Trophoblast cell (in vitro differentiated cells and primary cell): Measurements from ENCODE around the gene AEBP1.

Experiments used
- DNase-seq, 2 donors: peaks; one replicate each; pipeline ENCODE4 v3.0.0-alpha.2; 2016
- H2AFZ ChIP-seq: 2 replicates; pipeline ENCODE4 v1.6.1; 2013; ENCODE audit warnings: low read length, moderate library complexity, mild to moderate bottlenecking; ENCODE audit not compliant: insufficient read depth, poor library complexity
- H2AK5ac ChIP-seq: 2 replicates; pipeline ENCODE4 v1.6.1; 2013; ENCODE audit warnings: mild to moderate bottlenecking, low read length
- H2BK120ac ChIP-seq: 2 replicates; pipeline ENCODE4 v1.6.1; 2013; ENCODE audit warnings: low read length, mild to moderate bottlenecking, moderate library complexity; ENCODE audit not compliant: insufficient read depth, poor library complexity
- H2BK12ac ChIP-seq: 2 replicates; pipeline ENCODE4 v1.6.1; 2013; ENCODE audit warnings: mild to moderate bottlenecking, low read length, moderate library complexity
- H2BK5ac ChIP-seq: 2 replicates; pipeline ENCODE4 v1.6.1; 2013; ENCODE audit warnings: low read length, low read depth, moderate library complexity, mild to moderate bottlenecking; ENCODE audit not compliant: poor library complexity
- H3K14ac ChIP-seq: 2 replicates; pipeline ENCODE4 v1.6.1; 2013; ENCODE audit warnings: mild to moderate bottlenecking, low read length
- H3K18ac ChIP-seq: 2 replicates; pipeline ENCODE4 v1.6.1; 2013; ENCODE audit warnings: mild to moderate bottlenecking, low read length
- H3K23ac ChIP-seq: 2 replicates; pipeline ENCODE4 v1.6.1; 2013; ENCODE audit warnings: low read length
- H3K27ac ChIP-seq: 2 replicates; pipeline ENCODE4 v1.5.1; 2013; ENCODE audit warnings: low read depth, mild to moderate bottlenecking, inconsistent platforms, low read length, moderate library complexity
- H3K27me3 ChIP-seq: 2 replicates; pipeline ENCODE4 v1.6.1; 2013; ENCODE audit warnings: inconsistent platforms, mild to moderate bottlenecking, low read length, moderate library complexity; ENCODE audit not compliant: insufficient read depth
- H3K36me3 ChIP-seq, 2 experiments: 1 replicate in 1 of 2; 2 replicates in 1 of 2; pipeline ENCODE4 v1.6.1; 2013; ENCODE audit warnings: low read length in 2 of 2, mild to moderate bottlenecking in 2 of 2, moderate library complexity in 1 of 2; ENCODE audit not compliant: insufficient read depth in 2 of 2, control insufficient read depth in 1 of 2
- H3K4ac ChIP-seq: 2 replicates; pipeline ENCODE4 v1.6.1; 2013; ENCODE audit warnings: low read depth, mild to moderate bottlenecking, low read length, moderate library complexity
- H3K4me1 ChIP-seq, 2 experiments: 1 replicate in 1 of 2; 2 replicates in 1 of 2; pipeline ENCODE4 v1.6.1; 2013; ENCODE audit warnings: low read length in 2 of 2, mild to moderate bottlenecking in 2 of 2, moderate library complexity in 1 of 2; ENCODE audit not compliant: insufficient read depth in 2 of 2, control insufficient read depth in 1 of 2
- H3K4me2 ChIP-seq: 2 replicates; pipeline ENCODE4 v1.6.1; 2013; ENCODE audit warnings: inconsistent platforms, mild to moderate bottlenecking, low read length, moderate library complexity
- H3K4me3 ChIP-seq: 2 replicates; pipeline ENCODE4 v1.5.1; 2013; ENCODE audit warnings: mild to moderate bottlenecking, low read depth, low read length, inconsistent platforms
- H3K79me1 ChIP-seq: one replicate; pipeline ENCODE4 v1.6.1; 2013; ENCODE audit warnings: low read length
- H3K79me2 ChIP-seq: 2 replicates; pipeline ENCODE4 v1.6.1; 2013; ENCODE audit warnings: low read length, mild to moderate bottlenecking; ENCODE audit not compliant: control insufficient read depth, insufficient read depth, poor library complexity
- H3K9ac ChIP-seq: 2 replicates; pipeline ENCODE4 v1.6.1; 2013; ENCODE audit warnings: mild to moderate bottlenecking, low read length
- H3K9me3 ChIP-seq: 2 replicates; pipeline ENCODE4 v1.6.1; 2013; ENCODE audit warnings: low read depth, mild to moderate bottlenecking, control low read depth, inconsistent platforms, low read length; ENCODE audit not compliant: insufficient read depth
- H4K12ac ChIP-seq: 2 replicates; pipeline ENCODE4 v1.6.1; 2013; ENCODE audit warnings: low read depth, mild to moderate bottlenecking, low read length, moderate library complexity
- H4K8ac ChIP-seq: 2 replicates; pipeline ENCODE4 v1.6.1; 2013; ENCODE audit warnings: low read depth, mild to moderate bottlenecking, low read length, moderate library complexity
- H4K91ac ChIP-seq: one replicate; pipeline ENCODE4 v1.6.1; 2013; ENCODE audit warnings: low read depth, mild to moderate bottlenecking, low read length, moderate library complexity
- WGBS: extraction: QIAGEN DNeasy Blood & Tissue Kit; methylation state at CpG from one replicate; pipeline ENCODE4 v1.1.7; 2013; ENCODE audit warnings: missing lambda C conversion rate; ENCODE audit not compliant: insufficient read length, insufficient coverage; ENCODE audit errors: extremely low coverage; 5-methylcytosine and 5-hydroxymethylcytosine counted together

The AEBP1 gene

DNA sequence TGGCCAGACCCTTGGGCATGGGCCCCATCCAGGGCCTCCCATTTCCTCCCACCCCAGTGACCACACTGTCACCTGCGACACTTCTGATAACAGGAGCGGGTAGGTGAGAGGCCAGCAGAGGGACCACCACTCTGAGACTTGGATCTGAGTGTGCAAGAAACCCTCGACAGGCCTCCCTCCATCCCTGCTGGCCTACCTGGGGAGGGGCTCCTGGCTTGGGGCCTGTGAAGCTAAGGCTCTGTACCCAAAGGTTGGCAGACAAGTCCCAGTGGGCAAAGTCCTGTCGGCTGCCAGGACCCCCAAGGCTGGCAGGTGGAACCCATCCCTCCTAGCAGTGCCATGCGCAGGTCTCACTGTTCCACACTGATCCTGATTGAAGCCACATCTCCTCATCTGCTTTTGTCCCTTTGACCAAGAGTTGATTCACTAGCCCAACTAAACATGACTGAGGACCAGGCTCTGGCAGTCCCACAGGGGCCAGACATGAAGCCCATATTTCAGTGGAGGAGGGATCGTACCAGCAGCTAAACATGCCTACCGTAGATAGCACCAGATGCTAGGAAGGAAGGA, 37.6 kb upstream of the AEBP1 start:
- no CpG with 5 or more reads among the region's 7 CpGs for WGBS
- Histone ChIP-seq H2AFZ (no peak overlapping the region), H3K4me1 (peaks cover 0 to 8% of the 10 kb centered on the region in 2 experiments), H3K9ac (no peak overlapping the region), H3K4me2 (no peak overlapping the region), H4K8ac (no peak overlapping the region), H3K79me2 (no peaks in the 10 kb centered on the region), H3K27ac (no peak overlapping the region), H3K4ac (no peak overlapping the region), H2AK5ac (no peak overlapping the region), H4K91ac (no peak overlapping the region), H3K36me3 (peaks cover 8 to 13% of the 10 kb centered on the region in 2 experiments), H3K4me3 (no peak overlapping the region), H3K23ac (no peak overlapping the region), H2BK5ac (no peak overlapping the region), H2BK12ac (no peak overlapping the region), H3K18ac (no peak overlapping the region), H3K79me1 (no peaks in the 10 kb centered on the region), H3K27me3 (no peaks in the 10 kb centered on the region), H3K9me3 (no peaks in the 10 kb centered on the region), H3K14ac (no peak overlapping the region), H2BK120ac (no peak overlapping the region), H4K12ac (no peak overlapping the region)
- no peak for DNase-seq

DNA sequence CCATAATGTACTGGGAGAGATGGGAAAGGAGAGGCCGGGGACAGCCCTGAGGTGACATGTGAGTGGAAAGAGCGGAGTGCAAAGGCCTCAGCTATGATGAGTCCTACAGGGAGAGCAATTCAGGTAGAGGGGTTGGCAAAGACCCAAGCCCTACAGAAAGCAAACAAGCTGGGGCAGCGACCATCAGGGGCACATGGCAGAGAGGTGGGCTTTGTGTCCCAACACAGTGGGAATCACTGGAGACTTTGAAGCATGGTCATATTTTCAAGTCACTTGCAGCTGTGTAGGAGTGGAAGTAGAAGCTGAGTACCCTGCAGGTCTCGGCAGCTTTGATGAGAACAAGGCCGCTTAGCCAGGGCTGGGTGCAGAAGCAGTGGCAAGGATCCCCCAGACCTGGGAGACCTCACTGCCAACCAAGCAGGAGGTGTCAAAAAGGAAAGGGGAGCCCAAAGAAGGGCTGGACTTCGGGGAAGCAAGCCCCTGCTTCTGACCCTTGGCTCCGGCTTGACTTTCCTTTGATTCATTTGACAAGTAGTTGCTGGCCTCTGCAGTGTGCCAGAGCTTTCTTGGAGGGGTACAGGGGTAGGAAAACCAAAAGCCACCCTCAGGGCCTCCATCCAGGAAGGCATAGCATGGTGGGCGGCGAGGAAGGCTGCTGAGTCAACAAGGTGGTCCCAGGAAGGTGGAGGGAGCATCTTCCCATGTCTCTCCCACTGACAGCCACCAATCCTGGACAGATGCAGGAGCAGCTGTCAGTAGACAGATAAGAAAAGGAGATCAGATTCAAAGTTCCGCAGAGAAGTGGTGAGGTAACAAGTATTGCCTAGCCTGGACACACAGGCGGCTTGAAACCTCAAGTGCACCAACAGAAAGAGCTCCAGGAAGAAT, 36.8 kb upstream of the AEBP1 start:
- Histone ChIP-seq H4K91ac (no peak overlapping the region), H3K79me1 (no peaks in the 10 kb centered on the region), H3K14ac (no peak overlapping the region), H3K23ac (no peak overlapping the region), H2BK120ac (no peak overlapping the region), H3K27ac (no peak overlapping the region), H3K9me3 (no peaks in the 10 kb centered on the region), H3K18ac (no peak overlapping the region), H3K36me3 (peaks cover under 1 to 5% of the 10 kb centered on the region in 2 experiments), H3K4me3 (no peak overlapping the region), H3K4me1 (peaks cover 0 to 8% of the 10 kb centered on the region in 2 experiments), H3K4ac (no peak overlapping the region), H3K27me3 (no peaks in the 10 kb centered on the region), H2AFZ (no peak overlapping the region), H3K79me2 (no peaks in the 10 kb centered on the region), H4K12ac (no peak overlapping the region), H2AK5ac (no peak overlapping the region), H3K4me2 (no peak overlapping the region), H2BK12ac (no peak overlapping the region), H2BK5ac (no peak overlapping the region), H3K9ac (no peak overlapping the region), H4K8ac (no peak overlapping the region)
- no CpG with 5 or more reads among the region's 11 CpGs for WGBS
- DNase-seq = no peak

DNA sequence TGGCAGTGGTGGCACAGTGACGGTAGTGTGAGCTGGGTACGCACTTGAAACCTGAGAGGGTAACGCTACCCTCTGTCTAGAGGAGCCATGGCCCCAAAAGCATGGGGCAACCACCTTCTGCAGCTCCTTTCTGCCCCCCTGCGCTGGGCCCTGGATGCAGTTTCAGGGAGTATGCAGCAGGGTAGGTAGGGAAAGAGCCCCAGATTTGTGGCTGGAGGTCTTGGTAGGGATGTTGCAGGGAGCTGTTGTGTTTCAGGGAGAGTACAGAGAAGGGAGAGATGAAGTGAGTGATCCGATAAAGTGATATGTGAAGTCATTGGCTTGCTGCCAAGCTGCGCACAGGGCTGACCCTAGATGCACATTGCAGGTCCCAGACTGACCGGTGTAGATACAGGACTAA, 36.1 kb upstream of the AEBP1 start:
- Histone ChIP-seq H3K9me3 (no peaks in the 10 kb centered on the region), H3K4ac (no peak overlapping the region), H3K36me3 (peaks cover 5 to 6% of the 10 kb centered on the region in 2 experiments), H3K4me2 (no peak overlapping the region), H3K4me3 (no peak overlapping the region), H3K18ac (no peak overlapping the region), H3K4me1 (peaks cover 5 to 14% of the 10 kb centered on the region in 2 experiments), H2BK120ac (no peak overlapping the region), H4K91ac (no peak overlapping the region), H3K79me1 (no peaks in the 10 kb centered on the region), H2AFZ (no peak overlapping the region), H3K27ac (no peak overlapping the region), H3K79me2 (no peaks in the 10 kb centered on the region), H2BK12ac (no peak overlapping the region), H2AK5ac (no peak overlapping the region), H4K8ac (no peak overlapping the region), H3K14ac (no peak overlapping the region), H3K27me3 (no peaks in the 10 kb centered on the region), H3K9ac (no peak overlapping the region), H2BK5ac (no peak overlapping the region), H3K23ac (no peak overlapping the region), H4K12ac (no peak overlapping the region)
- no peak for DNase-seq
- WGBS = no CpG with 5 or more reads among the region's 7 CpGs

DNA sequence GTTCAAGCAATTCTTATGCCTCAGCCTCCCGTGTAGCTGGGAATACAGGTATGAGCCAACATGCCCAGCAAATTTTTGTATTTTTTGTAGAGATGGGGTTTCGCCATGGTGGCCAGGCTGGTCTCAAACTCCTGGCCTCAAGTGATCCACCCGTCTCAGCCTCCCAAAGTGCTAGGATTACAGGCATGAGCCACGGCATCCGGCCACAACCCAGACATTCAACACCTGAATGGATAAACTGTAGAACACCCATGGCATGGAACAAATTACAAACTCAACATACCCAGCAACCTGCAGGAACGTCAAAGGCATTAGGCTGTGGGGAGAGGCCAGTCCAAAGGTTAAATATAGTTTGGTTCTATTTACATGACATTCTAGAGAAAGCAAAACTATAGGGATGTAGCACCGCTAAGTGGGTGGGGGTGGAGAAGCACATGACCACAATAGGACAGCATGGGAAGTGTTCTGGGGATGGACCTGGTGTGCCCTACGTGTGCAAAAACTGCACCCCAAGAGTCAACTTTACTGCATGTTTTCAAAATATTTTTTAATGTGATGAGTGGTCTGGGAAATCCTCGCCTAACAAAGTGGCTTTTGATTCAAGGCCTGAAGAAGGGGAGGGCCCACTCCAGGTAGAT, 32.3 kb upstream of the AEBP1 start:
- Histone ChIP-seq H3K14ac (no peak overlapping the region), H3K9ac (no peak overlapping the region), H4K12ac (no peak overlapping the region), H3K79me2 (no peaks in the 10 kb centered on the region), H2AFZ (no peak overlapping the region), H3K79me1 (peaks cover 6% of the 10 kb centered on the region), H3K4me1 (peaks cover 10 to 14% of the 10 kb centered on the region in 2 experiments), H2BK5ac (no peak overlapping the region), H4K8ac (no peak overlapping the region), H4K91ac (no peak overlapping the region), H2AK5ac (no peak overlapping the region), H3K27me3 (no peaks in the 10 kb centered on the region), H2BK12ac (no peak overlapping the region), H3K18ac (no peak overlapping the region), H3K4me2 (no peak overlapping the region), H3K36me3 (peaks cover 30 to 32% of the 10 kb centered on the region in 2 experiments), H3K4me3 (no peak overlapping the region), H3K27ac (no peak overlapping the region), H3K9me3 (no peaks in the 10 kb centered on the region), H2BK120ac (no peak overlapping the region), H3K23ac (no peak overlapping the region), H3K4ac (no peak overlapping the region)
- WGBS = no CpG with 5 or more reads among the region's 9 CpGs
- no peak for DNase-seq
